NCI-H187 treated with DMSO at 0.1 percent for 48 hours (cell line): ENCODE measurements around the gene TMEM74B.
"Not testable (repeated sequence)": the region's sequence is repeated elsewhere in the genome, so short reads cannot be mapped to it uniquely, and the experiment has no call there.

Experiments used
- DNase-seq: peaks from one replicate; lab custom pipeline; 2025; lab: John Stamatoyannopoulos, UW

The TMEM74B gene

GRCh38 chr20:1178623-1179022 is 6.2 kb downstream of the TMEM74B start:
- DNase-seq: no peak

GRCh38 chr20:1178103-1178502 is 6.7 kb downstream of the TMEM74B start:
- no peak for DNase-seq

GRCh38 chr20:1177680-1178079 is 7.1 kb downstream of the TMEM74B start:
- DNase-seq: no peak

DNA sequence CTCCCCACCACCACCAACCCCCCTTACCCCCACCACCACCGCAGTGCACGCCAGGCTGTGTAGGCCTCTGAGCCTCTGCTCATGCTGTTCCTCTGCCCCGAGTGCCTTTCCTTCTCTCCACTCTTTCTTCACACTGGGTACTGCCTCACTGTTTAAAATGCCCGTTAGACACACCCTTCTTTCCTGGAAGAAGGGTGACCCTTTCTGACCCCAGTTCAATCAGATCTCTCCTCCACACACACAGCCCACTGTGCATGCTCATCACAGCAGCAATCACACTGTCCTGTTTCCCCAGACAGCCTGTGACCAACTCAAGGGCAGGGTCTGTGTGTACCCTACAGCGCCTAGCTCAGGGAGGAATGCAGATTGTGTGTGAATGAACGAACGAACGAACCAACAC is 10.0 kb downstream of the TMEM74B start:
- no peak for DNase-seq

GRCh38 chr20:1173698-1174097 is 11.1 kb downstream of the TMEM74B start:
- DNase-seq: no peak

DNA sequence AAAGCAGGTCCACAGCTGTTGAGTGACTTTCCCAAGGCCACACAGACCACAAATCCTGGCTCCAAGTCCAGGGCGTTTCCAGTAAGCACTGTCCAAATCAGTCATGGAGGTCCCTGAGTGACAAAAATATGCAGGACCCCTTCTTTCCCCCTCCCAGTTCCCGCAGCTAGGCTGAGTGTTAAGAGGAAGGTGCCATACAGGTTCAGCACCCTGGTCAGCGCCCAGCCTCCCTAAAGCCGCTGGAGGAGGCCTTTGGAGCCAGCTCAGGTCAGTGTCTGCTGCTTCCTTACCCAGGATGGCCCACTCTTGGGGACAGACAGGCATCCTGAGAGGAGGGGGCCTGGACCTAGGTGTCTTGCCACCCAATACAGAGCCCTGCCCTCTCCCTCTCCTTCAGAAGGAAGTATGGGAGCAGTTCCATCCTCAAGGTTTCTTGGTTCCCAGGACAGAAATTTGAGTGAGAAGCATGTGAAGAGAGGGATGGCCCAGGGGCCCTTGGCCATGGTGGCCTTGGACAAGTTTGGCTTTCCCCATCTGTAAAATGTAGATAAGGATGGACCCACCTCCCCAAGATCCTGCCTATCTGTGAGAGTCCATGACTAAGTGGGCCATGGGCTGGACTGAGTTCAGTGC is 13.2 kb downstream of the TMEM74B start:
- no peak for DNase-seq

GRCh38 chr20:1169224-1169623 is 15.6 kb downstream of the TMEM74B start:
- no peak for DNase-seq

- no peak for DNase-seq
These were observed 17.6 kb downstream of the TMEM74B start for GRCh38 chr20:1166948-1167720.

DNA sequence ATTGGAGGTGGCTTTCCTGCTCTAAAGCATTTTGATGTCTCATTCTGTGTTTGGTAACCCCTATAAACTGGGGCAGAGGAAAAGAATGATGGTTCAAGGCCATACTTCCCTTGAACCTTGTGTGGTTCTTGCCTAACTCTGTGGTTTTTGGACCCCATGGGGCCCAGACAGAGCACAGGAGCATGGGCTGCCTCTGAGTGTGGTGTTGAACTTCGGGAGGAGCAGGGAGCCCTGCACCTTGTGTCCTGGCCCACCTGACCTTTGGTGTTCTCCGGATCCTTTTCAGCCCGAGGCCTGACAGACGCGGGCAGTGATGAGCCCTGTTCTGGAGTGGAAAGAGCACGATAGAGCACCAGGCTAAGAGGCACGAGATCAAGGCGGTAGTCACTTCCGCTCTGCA is 18.8 kb downstream of the TMEM74B start:
- no peak for DNase-seq

DNA sequence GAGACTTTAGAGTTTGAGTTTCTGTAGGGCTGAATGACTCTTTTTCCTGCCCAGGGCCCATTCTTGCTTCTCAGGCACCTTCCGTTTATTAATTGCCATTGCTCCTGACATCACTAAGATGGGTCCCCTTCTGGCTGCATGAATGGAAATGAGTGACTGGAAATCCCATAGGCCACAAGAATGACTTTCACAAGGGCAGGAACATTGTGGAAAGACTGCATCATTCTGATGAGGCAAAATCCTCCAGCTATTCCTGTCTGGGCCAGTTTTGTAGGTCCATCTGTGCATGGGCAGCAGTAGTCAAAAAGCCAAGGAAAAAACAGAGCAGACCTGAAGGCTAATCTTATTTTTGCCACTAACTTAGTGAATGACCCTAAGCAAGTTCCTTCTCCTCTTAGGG is 19.3 kb downstream of the TMEM74B start:
- DNase-seq: no peak

GRCh38 chr20:1164871-1165270 is 19.9 kb downstream of the TMEM74B start:
- DNase-seq: no peak

- DNase-seq: no peak
These were observed 21.1 kb downstream of the TMEM74B start for GRCh38 chr20:1163653-1164052.

DNA sequence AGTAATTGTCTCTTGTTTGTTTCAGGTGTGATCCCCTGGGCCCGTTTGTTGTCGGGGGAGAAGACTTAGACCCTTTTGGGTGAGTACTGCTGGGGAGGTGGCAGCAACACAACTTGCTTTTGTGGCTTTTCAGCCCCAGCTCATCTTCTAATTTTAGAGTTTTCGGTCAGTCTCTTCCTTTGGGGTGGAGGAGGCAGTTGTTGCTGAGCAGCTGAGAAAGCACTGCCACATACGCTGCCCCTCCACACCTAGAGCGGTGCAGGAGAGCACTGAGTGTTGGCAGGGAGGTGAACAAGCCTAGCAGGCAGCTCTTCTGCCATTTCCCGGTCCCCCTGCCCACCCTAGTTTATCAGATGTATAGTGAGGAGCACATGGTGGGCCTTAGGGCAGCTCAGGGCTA is 21.7 kb downstream of the TMEM74B start:
- DNase-seq: no peak

DNA sequence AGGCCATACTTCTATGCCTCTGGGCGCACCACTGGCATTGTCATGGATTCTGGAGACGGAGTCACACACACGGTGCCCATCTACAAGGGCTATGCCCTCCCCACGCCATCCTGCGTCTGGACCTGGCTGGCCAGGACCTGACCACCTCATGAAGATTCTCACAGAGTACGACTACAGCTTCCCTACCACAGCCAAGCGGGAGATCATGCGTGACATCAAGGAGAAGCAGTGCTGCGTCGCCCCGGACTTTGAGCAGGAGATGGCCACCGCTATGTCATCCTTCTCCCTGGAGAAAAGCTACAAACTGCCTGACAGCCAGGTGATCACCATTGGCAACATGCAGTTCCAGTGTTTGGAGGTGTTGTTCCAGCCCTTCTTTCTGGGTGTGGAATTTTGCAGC is 23.8 kb downstream of the TMEM74B start:
- no peak for DNase-seq

GRCh38 chr20:1160496-1160895 is 24.3 kb downstream of the TMEM74B start:
- DNase-seq: no peak

GRCh38 chr20:1155342-1155741 is 29.4 kb downstream of the TMEM74B start:
- DNase-seq: no peak

- DNase-seq: no peak
These were observed 30.1 kb downstream of the TMEM74B start for GRCh38 chr20:1154691-1155090.

DNA sequence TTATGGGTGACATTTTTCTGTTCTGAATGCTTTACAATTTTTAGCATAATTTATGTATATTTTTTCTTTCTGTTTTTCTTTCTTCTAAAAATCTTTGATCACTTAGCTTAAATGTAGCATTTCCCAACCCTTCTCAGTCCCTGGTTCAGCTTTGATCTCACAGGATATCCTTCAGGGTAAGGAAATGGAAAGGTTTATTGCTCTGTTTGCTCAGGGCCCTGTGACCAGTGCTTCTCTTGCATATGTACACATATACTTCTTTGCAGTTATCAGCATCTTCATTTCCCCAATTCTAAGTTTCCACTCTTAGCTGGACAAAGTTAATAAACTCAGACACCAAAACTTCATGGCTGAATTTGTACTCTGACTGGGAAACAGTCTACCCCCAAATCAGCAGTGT is 30.6 kb downstream of the TMEM74B start:
- DNase-seq: no peak

DNA sequence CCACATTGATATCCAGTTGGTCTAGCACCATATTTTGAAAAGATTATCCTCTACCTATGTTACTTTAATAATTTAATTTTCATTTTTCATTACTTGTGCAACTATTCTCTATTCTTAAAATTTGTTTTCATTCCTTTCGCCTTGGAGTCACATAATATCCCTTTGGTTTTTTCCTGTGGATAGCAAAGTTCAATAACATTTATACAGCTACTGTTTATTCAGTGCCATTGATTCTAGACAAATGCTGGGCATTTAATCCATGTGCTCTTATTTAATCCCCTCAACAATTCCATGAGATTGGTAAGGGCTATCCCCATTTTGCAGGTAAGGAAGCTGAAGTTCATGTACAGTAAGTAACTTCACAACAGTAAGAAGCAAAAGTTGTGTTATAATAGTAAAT is 33.8 kb downstream of the TMEM74B start:
- DNase-seq: no peak

- no peak for DNase-seq
These were observed 34.6 kb downstream of the TMEM74B start for GRCh38 chr20:1150218-1150617.

- not testable (repeated sequence) for DNase-seq
These were observed 35.0 kb downstream of the TMEM74B start for GRCh38 chr20:1149812-1150211.

- DNase-seq: no peak
These were observed 37.8 kb downstream of the TMEM74B start for GRCh38 chr20:1146957-1147356.

GRCh38 chr20:1144401-1145172 is 40.2 kb downstream of the TMEM74B start:
- no peak for DNase-seq
